Adrenal gland (tissue), 12 donors: ENCODE measurements around the gene MARCOL. TPM values are rescaled to one million over a fixed set of nuclear protein-coding genes. Genes with fewer than 3 reads are reported as not detected.

Experiments
- DNase-seq, 7 donors: peaks; one replicate each; pipeline ENCODE4 v3.0.0-alpha.2; 2019 to 2020
- H3K27ac ChIP-seq, 5 donors: fragments of 200-600 bp; sonication (generic) in 4 of 5; 1 replicate in 3 of 5; 2 replicates in 2 of 5; pipeline versions ENCODE4 v1.5.1 to v1.8.0; 2016 to 2020; ENCODE audit warnings: mild to moderate bottlenecking in 1 of 5
- H3K27me3 ChIP-seq: fragments of 200-600 bp; 2 replicates; pipeline ENCODE4 v1.8.0; 2021
- H3K36me3 ChIP-seq, 2 donors: fragments of 200-600 bp; replicated peaks in 1 of 2; 1 replicate in 1 of 2; 2 replicates in 1 of 2; pipeline versions ENCODE4 v1.5.1 to v1.8.0; 2018 to 2022
- H3K4me1 ChIP-seq, 2 donors: fragments of 200-600 bp; replicated peaks in 1 of 2; 1 replicate in 1 of 2; 2 replicates in 1 of 2; pipeline versions ENCODE4 v1.5.1 to v1.8.0; 2018 to 2021
- H3K4me3 ChIP-seq, 4 donors: fragments of 200-600 bp; sonication (generic) in 3 of 4; one replicate each; pipeline ENCODE4 v1.5.1; 2016 to 2018
- H3K9me3 ChIP-seq, 3 donors: fragments of 200-600 bp; sonication (generic) in 1 of 3; replicated peaks in 1 of 3; 1 replicate in 2 of 3; 2 replicates in 1 of 3; pipeline versions ENCODE4 v1.5.1 to v1.8.0; 2016 to 2021
- POLR2A ChIP-seq, 2 donors: fragments of 450-650 bp; IDR thresholded peaks; one replicate each; pipeline ENCODE4 v1.6.1; 2017; ENCODE audit warnings: antibody characterized with exemption in 2 of 2, mild to moderate bottlenecking in 2 of 2, moderate library complexity in 1 of 2
- WGBS, 4 donors: extraction: QIAGEN DNeasy Blood & Tissue Kit in 2 of 4; methylation state at CpG; one replicate each; pipeline versions ENCODE4 v1.1.5 to v1.1.7; 2013 to 2017; 5-methylcytosine and 5-hydroxymethylcytosine counted together
- intact Hi-C, 2 donors: fragments of 100-400 bp; cut with DNase I; formaldehyde crosslinking; loops; one replicate each; pipeline versions ENCODE4 v1.14.1 to v1.15.0; 2022 to 2023
- polyA plus RNA-seq, 3 donors: library from polyadenylated mRNA; stranded (reverse); fragments of 200-250 nt in 2 of 3; fragments of 350-450 nt in 1 of 3; fragmentation: Illumina TruSeq in 1 of 3; extraction: RNeasy Lipid Tissue Mini Kit (QIAGEN cat#74804) in 1 of 3; gene quantifications; one replicate each; pipeline ENCODE4 v1.2.3, GENCODE V29; 2013 to 2014
- total RNA-seq, 9 donors: library from RNA; depleted of rRNA in 4 of 9; stranded (reverse); fragments of >200 nt in 4 of 9; fragments of 120-200 nt in 1 of 9; fragmentation: NEBNext Ultra II Directional in 1 of 9; extraction: Animal tissue kit (Norgen Biotek cat#: 25700) in 1 of 9; gene quantifications; one replicate each; pipeline versions ENCODE4 v1.1.0 to v1.2.4, GENCODE V29; 2013 to 2023
- TF ChIP-seq, protein P1 (sequence below), 6 experiments: fragments of 450-650 bp in 4 of 6; fragments of 200-600 bp in 2 of 6; sonication (generic) in 1 of 6; IDR thresholded peaks; 1 replicate in 5 of 6; 2 replicates in 1 of 6; pipeline versions ENCODE4 v1.5.1 to v1.8.0; 2016 to 2021; ENCODE audit warnings: antibody characterized with exemption in 6 of 6, mild to moderate bottlenecking in 2 of 6, moderate library complexity in 1 of 6
- donor health status: healthy with polysubstance abuse.
- donor health status: Bipolar disorder and iron deficiency.
- donor health status: DM: yes; HTN: yes; CAD: no.
- donor health status: DM: no; HTN: no; CAD: no.
- donor health status: DM: no; HTN: no; CAD: no.
- donor health status: DM: yes; HTN: yes; CAD: no.

MARCOL gene
- total and polyA plus RNA-seq, 12 donors: not detected

DNA sequence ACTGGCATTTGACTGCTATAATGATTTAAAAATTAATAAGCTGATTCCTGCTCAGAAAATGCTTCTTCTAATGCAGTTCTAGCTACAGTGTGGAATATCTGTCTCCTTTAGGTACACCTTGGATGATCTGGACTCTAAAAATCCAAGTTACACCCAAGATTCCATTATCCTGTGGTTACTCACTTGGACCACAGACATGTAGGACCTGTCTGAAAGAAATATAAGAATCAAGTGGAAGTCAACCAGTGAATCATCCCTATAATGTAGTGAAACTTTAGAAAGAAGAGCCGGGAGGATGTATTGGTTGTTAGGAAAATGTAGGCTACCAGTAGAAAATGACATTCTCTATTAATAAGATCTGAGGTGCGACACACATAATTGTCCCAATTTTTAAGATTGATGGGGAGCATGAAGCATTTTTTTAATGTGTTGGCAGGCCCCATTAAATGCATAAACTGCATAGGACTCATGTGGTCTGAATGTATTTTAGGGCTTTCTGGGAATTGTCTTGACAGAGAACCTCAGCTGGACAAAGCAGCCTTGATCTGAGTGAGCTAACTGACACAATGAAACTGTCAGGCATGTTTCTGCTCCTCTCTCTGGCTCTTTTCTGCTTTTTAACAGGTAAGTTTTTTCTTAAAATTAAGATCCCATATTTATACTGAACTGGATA is 35.7 kb upstream of the MARCOL start, which contains the start of gene SPINK6:
TSS of gene SPINK6 (plus strand) at position 512 of the 673 bp plus-strand sequence. CDS start at position 567, 55 bp downstream.
- no peak within 1 kb of the TSS for H3K4me3 ChIP-seq
- no peak for DNase-seq
- no peak within 1 kb of the TSS for H3K27ac ChIP-seq
- WGBS, 4 donors: 91 to 99% (median 96%) methylated on average over 2 of the region's 2 CpGs
- TF ChIP-seq, protein P1, sequence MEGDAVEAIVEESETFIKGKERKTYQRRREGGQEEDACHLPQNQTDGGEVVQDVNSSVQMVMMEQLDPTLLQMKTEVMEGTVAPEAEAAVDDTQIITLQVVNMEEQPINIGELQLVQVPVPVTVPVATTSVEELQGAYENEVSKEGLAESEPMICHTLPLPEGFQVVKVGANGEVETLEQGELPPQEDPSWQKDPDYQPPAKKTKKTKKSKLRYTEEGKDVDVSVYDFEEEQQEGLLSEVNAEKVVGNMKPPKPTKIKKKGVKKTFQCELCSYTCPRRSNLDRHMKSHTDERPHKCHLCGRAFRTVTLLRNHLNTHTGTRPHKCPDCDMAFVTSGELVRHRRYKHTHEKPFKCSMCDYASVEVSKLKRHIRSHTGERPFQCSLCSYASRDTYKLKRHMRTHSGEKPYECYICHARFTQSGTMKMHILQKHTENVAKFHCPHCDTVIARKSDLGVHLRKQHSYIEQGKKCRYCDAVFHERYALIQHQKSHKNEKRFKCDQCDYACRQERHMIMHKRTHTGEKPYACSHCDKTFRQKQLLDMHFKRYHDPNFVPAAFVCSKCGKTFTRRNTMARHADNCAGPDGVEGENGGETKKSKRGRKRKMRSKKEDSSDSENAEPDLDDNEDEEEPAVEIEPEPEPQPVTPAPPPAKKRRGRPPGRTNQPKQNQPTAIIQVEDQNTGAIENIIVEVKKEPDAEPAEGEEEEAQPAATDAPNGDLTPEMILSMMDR (IDR thresholded peaks at IDR 0.05): no peak
- TF ChIP-seq POLR2A (IDR thresholded peaks at IDR 0.05): no peak
- H3K4me1 ChIP-seq: peaks cover 0 to 11% of the 10 kb centered on the region in 2 donors
- H3K36me3 ChIP-seq: no peaks in the 10 kb centered on the region
- H3K9me3 ChIP-seq: no peaks in the 10 kb centered on the region
- H3K27me3 ChIP-seq: no peaks in the 10 kb centered on the region
- intact Hi-C loops: no loop called here

DNA sequence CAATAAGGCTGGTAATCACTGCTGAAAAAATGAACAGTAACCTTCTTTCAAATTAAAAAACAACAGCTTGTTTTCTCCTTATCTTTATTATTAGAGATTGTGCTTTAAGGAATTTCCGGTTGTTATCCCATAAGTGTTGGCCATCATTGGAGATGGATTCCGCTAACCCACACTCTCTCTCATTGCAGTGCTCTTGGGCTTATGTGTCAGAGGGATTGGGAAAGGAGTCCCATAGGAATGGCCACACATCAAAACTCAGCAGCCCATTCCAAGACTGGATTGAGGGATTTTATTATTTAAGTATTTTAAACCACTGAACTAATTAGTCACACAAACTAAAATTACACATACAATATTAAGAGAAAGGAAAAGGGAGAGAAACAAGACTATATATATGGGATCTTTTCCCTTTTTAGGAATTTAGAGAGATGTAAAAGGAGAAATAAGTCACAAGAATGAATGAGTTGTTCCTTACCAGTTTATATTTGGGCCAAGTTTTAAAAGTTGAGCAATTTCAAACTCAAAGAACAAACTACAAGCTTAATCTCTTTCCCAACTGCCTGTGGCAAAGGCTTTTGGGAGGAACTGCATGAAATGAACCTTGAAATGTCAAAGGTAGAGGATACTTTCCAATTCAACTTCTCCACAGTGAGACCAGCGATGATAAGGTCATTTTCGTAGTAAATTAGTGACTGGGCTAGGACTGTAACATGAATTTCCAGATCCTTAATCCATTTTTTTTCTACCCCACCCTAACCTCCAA is 33.1 kb upstream of the MARCOL start:
- no peaks in the 10 kb centered on the region for H3K27me3 ChIP-seq
- no peak overlapping the region for H3K4me3 ChIP-seq
- WGBS, 4 donors: 62 to 67% (median 65%) methylated on average over 4 of the region's 4 CpGs
- H3K4me1 ChIP-seq: peaks cover 0 to 11% of the 10 kb centered on the region in 2 donors
- intact Hi-C loops: no loop called here
- H3K36me3 ChIP-seq: no peaks in the 10 kb centered on the region
- DNase-seq: peak in 3 of 7 donors; percentile 21 to 56 (median 50)
- no peak for TF ChIP-seq POLR2A (IDR thresholded peaks at IDR 0.05)
- TF ChIP-seq, protein P1 (IDR thresholded peaks at IDR 0.05): no peak
- H3K9me3 ChIP-seq: no peaks in the 10 kb centered on the region
- peak overlapping the region in 2 of 5 donors; percentile 19 to 51 for H3K27ac ChIP-seq

DNA sequence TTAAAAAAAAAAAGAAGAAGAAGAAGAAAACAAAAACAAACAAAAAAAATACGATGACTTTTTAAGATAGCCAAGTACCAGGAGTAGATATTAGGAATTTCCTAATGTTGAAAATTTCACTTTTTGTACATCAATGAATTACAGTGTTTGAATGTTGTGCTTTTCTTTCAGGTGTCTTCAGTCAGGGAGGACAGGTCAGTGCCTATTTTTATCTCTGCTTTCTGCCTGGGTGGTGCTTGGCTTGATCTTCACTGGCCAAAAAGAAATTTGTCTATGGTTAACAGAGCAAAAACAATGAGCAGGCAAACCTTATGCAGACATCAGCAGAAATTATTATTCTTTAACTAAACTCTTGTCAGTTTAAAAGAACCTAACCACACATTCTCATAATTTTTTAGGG is 32.5 kb upstream of the MARCOL start:
- Histone ChIP-seq H3K9me3 (no peaks in the 10 kb centered on the region), H3K27ac (peak overlapping the region in 1 of 5 donors; percentile 19), H3K36me3 (no peaks in the 10 kb centered on the region), H3K4me3 (no peak overlapping the region), H3K4me1 (peaks cover 0 to 11% of the 10 kb centered on the region in 2 donors), H3K27me3 (no peaks in the 10 kb centered on the region)
- no peak for DNase-seq
- TF ChIP-seq, protein P1 (IDR thresholded peaks at IDR 0.05): no peak
- TF ChIP-seq POLR2A (IDR thresholded peaks at IDR 0.05): no peak
- 9 to 34% (median 27%) methylated on average over 1 of the region's 1 CpG for WGBS, 4 donors
- intact Hi-C loops: no loop called here

DNA sequence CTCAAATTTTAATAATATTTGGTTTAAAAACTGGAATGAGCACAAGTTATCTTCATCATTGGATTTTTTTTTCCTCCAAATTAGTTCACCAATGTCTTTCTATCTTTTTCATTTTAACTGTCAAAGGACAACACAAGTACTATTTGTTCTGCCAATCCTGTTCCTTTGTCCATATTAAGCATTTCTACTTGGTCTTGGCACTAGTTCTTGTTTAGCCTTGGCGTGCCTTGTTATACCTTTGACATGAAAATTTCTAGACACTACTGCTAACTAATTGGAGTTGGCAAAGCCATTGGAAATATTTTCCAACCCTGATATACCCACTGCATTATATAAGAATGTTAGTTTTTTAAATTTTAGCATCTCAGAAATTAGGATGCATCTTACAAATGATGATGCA is 31.7 kb upstream of the MARCOL start:
- intact Hi-C loops: no loop called here
- H3K4me1 ChIP-seq: peaks cover 0 to 11% of the 10 kb centered on the region in 2 donors
- H3K9me3 ChIP-seq: no peaks in the 10 kb centered on the region
- no peak for DNase-seq
- H3K27me3 ChIP-seq: no peaks in the 10 kb centered on the region
- WGBS, 4 donors: 44 to 74% (median 60%) methylated on average over 1 of the region's 1 CpG
- TF ChIP-seq, protein P1 (IDR thresholded peaks at IDR 0.05): no peak
- H3K4me3 ChIP-seq: no peak overlapping the region
- H3K36me3 ChIP-seq: no peaks in the 10 kb centered on the region
- no peak overlapping the region for H3K27ac ChIP-seq
